ENCODE results near the gene LMF1. TPM values are rescaled to one million over a fixed set of nuclear protein-coding genes. Genes with fewer than 3 reads are reported as not detected.

The LMF1 gene
- total and polyA plus RNA-seq, 2 of the 8 experiments (the other 6 are each of a cell fraction or from before 2014, with no cell fraction given), result 3.5 to 9.1 TPM

DNA sequence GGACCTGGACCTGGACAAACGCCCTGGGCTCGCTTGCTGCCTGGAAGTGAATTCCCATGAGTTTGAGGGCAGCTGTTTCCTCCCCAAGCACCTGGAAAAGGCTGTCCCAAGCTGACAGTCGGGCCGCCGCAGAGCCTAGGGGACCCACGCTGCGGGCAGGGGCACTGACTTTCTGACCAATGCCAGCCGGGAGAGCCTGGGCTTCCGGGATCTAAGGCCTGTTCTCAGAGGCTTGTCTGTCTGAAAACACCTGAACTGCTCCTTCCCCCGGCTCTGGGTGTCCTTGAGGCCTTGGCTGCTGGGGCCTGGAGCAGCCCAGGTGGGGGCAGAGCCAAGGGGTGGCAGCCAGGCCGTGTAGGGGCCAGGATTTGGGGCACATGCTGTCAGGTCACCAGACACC is 72.6 kb downstream of the LMF1 start (continued):
- TF ChIP-seq, protein P1, sequence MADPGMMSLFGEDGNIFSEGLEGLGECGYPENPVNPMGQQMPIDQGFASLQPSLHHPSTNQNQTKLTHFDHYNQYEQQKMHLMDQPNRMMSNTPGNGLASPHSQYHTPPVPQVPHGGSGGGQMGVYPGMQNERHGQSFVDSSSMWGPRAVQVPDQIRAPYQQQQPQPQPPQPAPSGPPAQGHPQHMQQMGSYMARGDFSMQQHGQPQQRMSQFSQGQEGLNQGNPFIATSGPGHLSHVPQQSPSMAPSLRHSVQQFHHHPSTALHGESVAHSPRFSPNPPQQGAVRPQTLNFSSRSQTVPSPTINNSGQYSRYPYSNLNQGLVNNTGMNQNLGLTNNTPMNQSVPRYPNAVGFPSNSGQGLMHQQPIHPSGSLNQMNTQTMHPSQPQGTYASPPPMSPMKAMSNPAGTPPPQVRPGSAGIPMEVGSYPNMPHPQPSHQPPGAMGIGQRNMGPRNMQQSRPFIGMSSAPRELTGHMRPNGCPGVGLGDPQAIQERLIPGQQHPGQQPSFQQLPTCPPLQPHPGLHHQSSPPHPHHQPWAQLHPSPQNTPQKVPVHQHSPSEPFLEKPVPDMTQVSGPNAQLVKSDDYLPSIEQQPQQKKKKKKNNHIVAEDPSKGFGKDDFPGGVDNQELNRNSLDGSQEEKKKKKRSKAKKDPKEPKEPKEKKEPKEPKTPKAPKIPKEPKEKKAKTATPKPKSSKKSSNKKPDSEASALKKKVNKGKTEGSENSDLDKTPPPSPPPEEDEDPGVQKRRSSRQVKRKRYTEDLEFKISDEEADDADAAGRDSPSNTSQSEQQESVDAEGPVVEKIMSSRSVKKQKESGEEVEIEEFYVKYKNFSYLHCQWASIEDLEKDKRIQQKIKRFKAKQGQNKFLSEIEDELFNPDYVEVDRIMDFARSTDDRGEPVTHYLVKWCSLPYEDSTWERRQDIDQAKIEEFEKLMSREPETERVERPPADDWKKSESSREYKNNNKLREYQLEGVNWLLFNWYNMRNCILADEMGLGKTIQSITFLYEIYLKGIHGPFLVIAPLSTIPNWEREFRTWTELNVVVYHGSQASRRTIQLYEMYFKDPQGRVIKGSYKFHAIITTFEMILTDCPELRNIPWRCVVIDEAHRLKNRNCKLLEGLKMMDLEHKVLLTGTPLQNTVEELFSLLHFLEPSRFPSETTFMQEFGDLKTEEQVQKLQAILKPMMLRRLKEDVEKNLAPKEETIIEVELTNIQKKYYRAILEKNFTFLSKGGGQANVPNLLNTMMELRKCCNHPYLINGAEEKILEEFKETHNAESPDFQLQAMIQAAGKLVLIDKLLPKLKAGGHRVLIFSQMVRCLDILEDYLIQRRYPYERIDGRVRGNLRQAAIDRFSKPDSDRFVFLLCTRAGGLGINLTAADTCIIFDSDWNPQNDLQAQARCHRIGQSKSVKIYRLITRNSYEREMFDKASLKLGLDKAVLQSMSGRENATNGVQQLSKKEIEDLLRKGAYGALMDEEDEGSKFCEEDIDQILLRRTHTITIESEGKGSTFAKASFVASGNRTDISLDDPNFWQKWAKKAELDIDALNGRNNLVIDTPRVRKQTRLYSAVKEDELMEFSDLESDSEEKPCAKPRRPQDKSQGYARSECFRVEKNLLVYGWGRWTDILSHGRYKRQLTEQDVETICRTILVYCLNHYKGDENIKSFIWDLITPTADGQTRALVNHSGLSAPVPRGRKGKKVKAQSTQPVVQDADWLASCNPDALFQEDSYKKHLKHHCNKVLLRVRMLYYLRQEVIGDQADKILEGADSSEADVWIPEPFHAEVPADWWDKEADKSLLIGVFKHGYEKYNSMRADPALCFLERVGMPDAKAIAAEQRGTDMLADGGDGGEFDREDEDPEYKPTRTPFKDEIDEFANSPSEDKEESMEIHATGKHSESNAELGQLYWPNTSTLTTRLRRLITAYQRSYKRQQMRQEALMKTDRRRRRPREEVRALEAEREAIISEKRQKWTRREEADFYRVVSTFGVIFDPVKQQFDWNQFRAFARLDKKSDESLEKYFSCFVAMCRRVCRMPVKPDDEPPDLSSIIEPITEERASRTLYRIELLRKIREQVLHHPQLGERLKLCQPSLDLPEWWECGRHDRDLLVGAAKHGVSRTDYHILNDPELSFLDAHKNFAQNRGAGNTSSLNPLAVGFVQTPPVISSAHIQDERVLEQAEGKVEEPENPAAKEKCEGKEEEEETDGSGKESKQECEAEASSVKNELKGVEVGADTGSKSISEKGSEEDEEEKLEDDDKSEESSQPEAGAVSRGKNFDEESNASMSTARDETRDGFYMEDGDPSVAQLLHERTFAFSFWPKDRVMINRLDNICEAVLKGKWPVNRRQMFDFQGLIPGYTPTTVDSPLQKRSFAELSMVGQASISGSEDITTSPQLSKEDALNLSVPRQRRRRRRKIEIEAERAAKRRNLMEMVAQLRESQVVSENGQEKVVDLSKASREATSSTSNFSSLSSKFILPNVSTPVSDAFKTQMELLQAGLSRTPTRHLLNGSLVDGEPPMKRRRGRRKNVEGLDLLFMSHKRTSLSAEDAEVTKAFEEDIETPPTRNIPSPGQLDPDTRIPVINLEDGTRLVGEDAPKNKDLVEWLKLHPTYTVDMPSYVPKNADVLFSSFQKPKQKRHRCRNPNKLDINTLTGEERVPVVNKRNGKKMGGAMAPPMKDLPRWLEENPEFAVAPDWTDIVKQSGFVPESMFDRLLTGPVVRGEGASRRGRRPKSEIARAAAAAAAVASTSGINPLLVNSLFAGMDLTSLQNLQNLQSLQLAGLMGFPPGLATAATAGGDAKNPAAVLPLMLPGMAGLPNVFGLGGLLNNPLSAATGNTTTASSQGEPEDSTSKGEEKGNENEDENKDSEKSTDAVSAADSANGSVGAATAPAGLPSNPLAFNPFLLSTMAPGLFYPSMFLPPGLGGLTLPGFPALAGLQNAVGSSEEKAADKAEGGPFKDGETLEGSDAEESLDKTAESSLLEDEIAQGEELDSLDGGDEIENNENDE (IDR thresholded peaks at IDR 0.05; ENCODE audit: insufficient replicate concordance, low read length), result no peak
- TF ChIP-seq ZNF274 (IDR thresholded peaks at IDR 0.05; ENCODE audit: borderline replicate concordance, extremely low read depth, low read length), result no peak
- TF ChIP-seq SRF (IDR thresholded peaks at IDR 0.05; ENCODE audit: low read depth, low read length), result no peak
- no peak for TF ChIP-seq SP1 (IDR thresholded peaks at IDR 0.05; ENCODE audit: low read depth, low read length)
- no peak for TF ChIP-seq CHD1 (IDR thresholded peaks at IDR 0.05; ENCODE audit: low read depth, low read length)
- TF ChIP-seq TAF7 (optimal IDR thresholded peaks at IDR 0.05; ENCODE audit: borderline replicate concordance, low read depth, low read length), result no peak
- TF ChIP-seq JUND (IDR thresholded peaks at IDR 0.05; ENCODE audit: low read length), result no peak
- no peak for TF ChIP-seq CHD2 (IDR thresholded peaks at IDR 0.05; ENCODE audit: low read length)
- TF ChIP-seq NRF1 (IDR thresholded peaks at IDR 0.05; ENCODE audit: low read depth, low read length), result no peak
- no peak for TF ChIP-seq CBX8 (IDR thresholded peaks at IDR 0.05; ENCODE audit: borderline replicate concordance, low read depth, low read length)
- TF ChIP-seq CBX5 (IDR thresholded peaks at IDR 0.05; ENCODE audit: low read depth, low read length), result no peak

Data from H1 (cell line).